Ovary (tissue), 9 donors: ENCODE data around the gene TMEM94. TPM values are rescaled to one million over a fixed set of nuclear protein-coding genes. Genes with fewer than 3 reads are reported as not detected.
"Not testable (repeated sequence)": the region's sequence is repeated elsewhere in the genome, so short reads cannot be mapped to it uniquely, and the experiment has no call there.

Experiments used
- DNase-seq, 5 donors: peaks; one replicate each; pipeline ENCODE4 v3.0.0-alpha.2; 2019 to 2020
- H3K27ac ChIP-seq, 2 donors: fragments of 200-600 bp; one replicate each; pipeline versions ENCODE4 v1.5.1 to v1.8.0; 2019 to 2022
- H3K27me3 ChIP-seq: fragments of 200-600 bp; one replicate; pipeline ENCODE4 v1.8.0; 2022
- H3K36me3 ChIP-seq: fragments of 200-600 bp; sonication (generic); one replicate; pipeline ENCODE4 v1.5.1; 2019
- H3K4me1 ChIP-seq: one replicate; pipeline ENCODE4 v1.8.1; 2013; ENCODE audit warnings: mild to moderate bottlenecking, moderate library complexity; ENCODE audit not compliant: insufficient read depth
- H3K4me3 ChIP-seq: fragments of 200-600 bp; sonication (generic); one replicate; pipeline ENCODE4 v1.5.1; 2017
- H3K9me3 ChIP-seq, 2 donors: fragments of 200-600 bp in 1 of 2; sonication (generic) in 1 of 2; one replicate each; pipeline versions ENCODE4 v1.5.1 to v1.8.1; 2013 to 2019; ENCODE audit warnings: mild to moderate bottlenecking in 1 of 2, moderate library complexity in 1 of 2
- CTCF ChIP-seq, 3 donors: fragments of 450-650 bp in 2 of 3; fragments of 200-600 bp in 1 of 3; IDR thresholded peaks; one replicate each; pipeline versions ENCODE4 v1.5.1 to v1.8.0; 2016 to 2022; ENCODE audit warnings: antibody characterized with exemption in 3 of 3, mild to moderate bottlenecking in 1 of 3
- EP300 ChIP-seq: sonication (generic); formaldehyde crosslinking; IDR thresholded peaks from one replicate; pipeline ENCODE4 v1.6.1; 2017; ENCODE audit warnings: antibody characterized with exemption
- POLR2A ChIP-seq: fragments of 450-650 bp; IDR thresholded peaks from one replicate; pipeline ENCODE4 v1.6.1; 2017; ENCODE audit warnings: antibody characterized with exemption, mild to moderate bottlenecking, moderate library complexity
- WGBS, 3 donors: extraction: QIAGEN DNeasy Blood & Tissue Kit in 1 of 3; methylation state at CpG; one replicate each; pipeline versions ENCODE4 v1.1.5 to v1.1.7; 2013 to 2017; 5-methylcytosine and 5-hydroxymethylcytosine counted together
- intact Hi-C, 4 donors: fragments of 100-400 bp; cut with DNase I; formaldehyde crosslinking; loops; one replicate each; pipeline versions ENCODE4 v1.11.0 to v1.15.1; 2022 to 2023
- polyA plus RNA-seq, 2 donors: library from polyadenylated mRNA; stranded (reverse); fragments of 200-250 nt in 1 of 2; fragments of 350-450 nt in 1 of 2; fragmentation: Illumina TruSeq in 1 of 2; extraction: RNeasy Lipid Tissue Mini Kit (QIAGEN cat#74804) in 1 of 2; gene quantifications; one replicate each; pipeline ENCODE4 v1.2.3, GENCODE V29; 2013 to 2014
- total RNA-seq, 7 donors: library from RNA; depleted of rRNA in 2 of 7; stranded (reverse); fragments of >200 nt in 2 of 7; fragmentation: NEBNext Ultra II Directional in 3 of 7; extraction: Animal tissue kit (Norgen Biotek cat#: 25700) in 3 of 7; gene quantifications; one replicate each; pipeline versions ENCODE4 v1.1.0 to v1.2.4, GENCODE V29; 2016 to 2023
- donor health status: DM: no; HTN: no; CAD: no; lungs with moderate emphysema.
- donor health status: DM: no; HTN: no; CAD: no.
- donor health status: Bipolar disorder and iron deficiency.
- donor health status: DM: yes; HTN: yes; CAD: no.
- donor health status: DM: no; HTN: no; CAD: no.
- donor health status: DM: yes; HTN: yes; CAD: no.

The TMEM94 gene
- total and polyA plus RNA-seq, 9 donors = 29.2 to 87.1 (median 73.3) TPM

- H3K4me3 ChIP-seq = no peak overlapping the region
- 59 to 69% (median 63%) methylated on average over 6 of the region's 6 CpGs for WGBS, 3 donors
- intact Hi-C loops = no loop called here
- no peaks in the 10 kb centered on the region for H3K27me3 ChIP-seq
- no peaks in the 10 kb centered on the region for H3K4me1 ChIP-seq
- H3K27ac ChIP-seq = no peak overlapping the region
- TF ChIP-seq POLR2A (no peak), CTCF (IDR thresholded peaks at IDR 0.05) (no peak), EP300 (no peak)
- no peaks in the 10 kb centered on the region for H3K9me3 ChIP-seq
- DNase-seq = no peak
- no peaks in the 10 kb centered on the region for H3K36me3 ChIP-seq
Measured at GRCh38 chr17:75433218-75433783, 23.1 kb upstream of the TMEM94 start.

GRCh38 chr17:75434433-75434832, 22.0 kb upstream of the TMEM94 start:
- H3K27me3 ChIP-seq, H3K4me1 ChIP-seq, H3K9me3 ChIP-seq, DNase-seq, H3K4me3 ChIP-seq, intact Hi-C loops, H3K27ac ChIP-seq, H3K36me3 ChIP-seq: not testable (repeated sequence)
- WGBS, 3 donors = 79 to 89% (median 79%) methylated on average over 6 of the region's 6 CpGs

- intact Hi-C loops, H3K4me3 ChIP-seq, H3K27ac ChIP-seq, H3K9me3 ChIP-seq, H3K4me1 ChIP-seq, DNase-seq, H3K27me3 ChIP-seq, H3K36me3 ChIP-seq: not testable (repeated sequence)
- 91 to 92% (median 91%) methylated on average over 8 of the region's 8 CpGs for WGBS, 3 donors
Measured at GRCh38 chr17:75437404-75437803, 19.0 kb upstream of the TMEM94 start.

- DNase-seq = no peak
- 66 to 89% (median 74%) methylated on average over 2 of the region's 2 CpGs for whole genome bisulfite sequencing, 3 donors
Measured at GRCh38 chr17:75439287-75439686, 17.1 kb upstream of the TMEM94 start.

GRCh38 chr17:75440738-75441448, 15.5 kb upstream of the TMEM94 start:
- Histone ChIP-seq H3K27me3 (no peaks in the 10 kb centered on the region), H3K36me3 (no peaks in the 10 kb centered on the region), H3K9me3 (no peaks in the 10 kb centered on the region), H3K27ac (no peak overlapping the region), H3K4me3 (no peak overlapping the region), H3K4me1 (no peaks in the 10 kb centered on the region)
- WGBS, 3 donors = 54 to 64% (median 57%) methylated on average over 10 of the region's 10 CpGs
- intact Hi-C loops = no loop called here
- no peak for DNase-seq
- TF ChIP-seq POLR2A (no peak), EP300 (peak; percentile 73)

More at GRCh38 chr17:75439287-75439686, 17.1 kb upstream of the TMEM94 start:
- no peak for TF ChIP-seq EP300
- H3K27me3 ChIP-seq = no peaks in the 10 kb centered on the region
- H3K27ac ChIP-seq = no peak overlapping the region
- H3K4me3 ChIP-seq = no peak overlapping the region
- no peaks in the 10 kb centered on the region for H3K4me1 ChIP-seq
- intact Hi-C loops = no loop called here
- no peaks in the 10 kb centered on the region for H3K36me3 ChIP-seq
- no peaks in the 10 kb centered on the region for H3K9me3 ChIP-seq

- Histone ChIP-seq H3K36me3 (no peaks in the 10 kb centered on the region), H3K27ac (no peak overlapping the region), H3K4me1 (no peaks in the 10 kb centered on the region), H3K4me3 (no peak overlapping the region), H3K27me3 (no peaks in the 10 kb centered on the region), H3K9me3 (no peaks in the 10 kb centered on the region)
- TF ChIP-seq POLR2A (no peak), EP300 (no peak)
- no peak for DNase-seq
- WGBS, 3 donors = 80 to 88% (median 81%) methylated on average over 4 of the region's 4 CpGs
- intact Hi-C loops = no loop called here
Measured at GRCh38 chr17:75442168-75443103, 14.0 kb upstream of the TMEM94 start.
